GM19239 (cell line): ENCODE results near the gene BAZ1A.

Experiments used
- DNase-seq: peaks from one replicate; pipeline ENCODE4 v3.0.0; 2011; ENCODE audit warnings: low spot score; ENCODE audit not compliant: insufficient read length
- FAIRE-seq: peaks from 2 replicates; lab custom pipeline; 2011; peaks lifted over from hg19 to GRCh38; lab: Jason Lieb, UNC

The BAZ1A gene

GRCh38 chr14:34733245-34733644 is 141.9 kb downstream of the BAZ1A start:
- FAIRE-seq (no peak), DNase-seq (no peak)

- FAIRE-seq (no peak), DNase-seq (no peak)
Observed at GRCh38 chr14:34732802-34733201, 142.4 kb downstream of the BAZ1A start.

- no peak for FAIRE-seq
Observed at GRCh38 chr14:34723867-34724266, 151.3 kb downstream of the BAZ1A start.

GRCh38 chr14:34722723-34723545 is 152.2 kb downstream of the BAZ1A start:
- peak; percentile 81 for FAIRE-seq
- peak; percentile 36 for DNase-seq

More at GRCh38 chr14:34723867-34724266, 151.3 kb downstream of the BAZ1A start:
- no peak for DNase-seq

- FAIRE-seq = no peak
- no peak for DNase-seq
Observed at GRCh38 chr14:34721129-34721528, 154.0 kb downstream of the BAZ1A start.

DNA sequence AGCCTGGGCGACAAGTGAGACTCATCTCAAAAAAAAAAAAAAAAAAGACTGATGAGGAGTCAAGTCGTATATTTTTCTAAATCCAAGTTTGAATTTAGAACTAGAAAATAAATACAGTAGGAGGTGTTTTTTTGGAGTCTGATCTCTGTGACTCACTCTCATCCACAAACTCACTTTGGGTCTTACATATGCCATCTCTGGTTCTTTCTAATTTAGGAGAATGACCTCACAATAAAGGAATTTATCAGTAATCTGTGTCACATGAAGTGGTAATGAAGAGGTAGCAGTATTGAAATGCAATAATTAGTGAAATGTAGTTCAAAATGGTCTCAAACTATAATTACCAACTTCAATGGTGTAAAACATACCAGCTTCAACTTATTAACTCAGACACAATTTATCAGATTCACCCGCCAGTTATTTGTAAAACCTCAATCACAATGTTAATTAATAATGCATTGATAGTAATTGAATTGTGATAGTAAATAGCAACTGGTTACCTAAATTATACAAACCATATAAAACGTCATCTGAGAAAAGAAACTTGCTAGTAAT is 156.3 kb downstream of the BAZ1A start:
- FAIRE-seq (no peak), DNase-seq (no peak)

- no peak for FAIRE-seq
Observed at GRCh38 chr14:34715127-34715863, 159.9 kb downstream of the BAZ1A start.

GRCh38 chr14:34714320-34715126 is 160.6 kb downstream of the BAZ1A start, which contains the start of gene CFL2:
Gene CFL2 (minus strand): TSS chr14:34714593. CDS start chr14:34714540, 53 bp downstream.
- peak; percentile 31 for FAIRE-seq
- DNase-seq = peak; percentile 89

More at GRCh38 chr14:34715127-34715863, 159.9 kb downstream of the BAZ1A start:
- DNase-seq = no peak

- DNase-seq (no peak), FAIRE-seq (peak; percentile 78)
Observed at GRCh38 chr14:34713681-34714319, 161.4 kb downstream of the BAZ1A start.

- FAIRE-seq (no peak), DNase-seq (no peak)
Observed at GRCh38 chr14:34713122-34713680, 162.0 kb downstream of the BAZ1A start.

- FAIRE-seq (peak; percentile 37), DNase-seq (no peak)
Observed at GRCh38 chr14:34711796-34712712, 163.1 kb downstream of the BAZ1A start.

DNA sequence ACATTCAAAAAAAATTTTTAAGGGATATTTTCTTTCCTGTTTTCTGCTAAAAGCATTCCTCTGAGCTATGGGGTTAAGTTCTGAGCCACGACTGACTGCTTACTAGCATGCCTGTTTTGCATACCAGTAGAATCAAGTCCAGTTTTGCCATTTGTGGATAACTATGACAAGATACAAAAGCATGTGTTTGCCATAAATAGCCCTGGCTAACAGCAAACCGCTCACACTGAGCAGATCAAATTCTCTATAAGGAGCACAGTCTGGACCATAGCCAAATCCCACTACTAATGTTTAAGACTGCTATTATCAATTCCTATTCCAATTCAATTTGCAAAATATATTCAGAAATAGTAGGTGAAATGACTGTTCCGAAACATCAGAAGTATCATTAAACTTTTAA is 164.0 kb downstream of the BAZ1A start:
- FAIRE-seq (peak; percentile 76), DNase-seq (peak; percentile 38)

DNA sequence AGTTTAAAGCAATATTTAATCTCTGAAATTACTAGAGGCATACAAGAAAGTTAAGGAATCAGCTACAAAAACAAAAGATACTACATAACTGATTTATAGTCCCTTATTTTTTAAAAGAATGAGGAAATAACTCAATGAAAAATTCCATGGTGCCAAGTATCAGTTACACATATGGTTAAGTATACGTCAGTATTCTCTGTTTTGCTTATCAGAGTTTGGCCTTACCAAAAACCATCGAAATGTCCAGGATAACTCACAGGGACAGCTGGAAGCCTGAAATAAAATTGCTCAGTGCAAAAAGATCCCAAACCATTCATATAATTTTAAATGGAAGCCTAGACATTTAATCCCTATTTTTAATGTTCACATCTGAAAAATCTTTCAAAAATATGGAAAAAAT is 164.4 kb downstream of the BAZ1A start:
- DNase-seq (no peak), FAIRE-seq (no peak)

- DNase-seq = no peak
- no peak for FAIRE-seq
Observed at GRCh38 chr14:34710006-34710405, 165.2 kb downstream of the BAZ1A start.

GRCh38 chr14:34707722-34708121 is 167.4 kb downstream of the BAZ1A start:
- FAIRE-seq = no peak

More at GRCh38 chr14:34707722-34708121, 167.4 kb downstream of the BAZ1A start:
- DNase-seq = no peak
